Activated naive CD4-positive, alpha-beta T cell treated with anti-CD3 and anti-CD28 coated beads, Interleukin-2, amount 50 U/mL, for 16 hours (primary cell): ENCODE measurements around the gene PIAS1.
A peak's percentile ranks its signal among the peaks of the same experiment; 100 is the strongest.
"Not testable (repeated sequence)": the region's sequence is repeated elsewhere in the genome, so short reads cannot be mapped to it uniquely, and the experiment has no call there.

Experiments used
- DNase-seq: peaks from one replicate; pipeline ENCODE4 v3.0.0-alpha.2; 2020

The PIAS1 gene

DNA sequence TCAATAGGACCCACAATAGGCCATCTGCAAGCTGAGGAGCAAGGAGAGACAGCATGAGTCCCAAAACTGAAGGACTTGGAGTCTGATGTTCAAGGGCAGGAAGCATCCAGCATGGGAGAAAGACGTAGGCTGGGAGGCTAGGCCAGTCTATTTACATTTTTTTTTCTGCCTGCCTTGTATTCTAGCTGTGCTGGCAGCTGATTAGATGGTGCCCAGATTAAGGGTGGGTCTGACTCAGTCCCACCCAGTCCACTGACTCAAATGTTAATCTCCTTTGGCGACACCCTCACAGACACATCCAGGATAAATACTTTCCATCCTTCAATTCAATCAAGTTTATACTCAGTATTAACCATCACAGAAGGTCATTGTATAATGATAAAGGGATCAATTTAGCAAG lies 15.9 kb upstream of the PIAS1 start:
- no peak for DNase-seq

DNA sequence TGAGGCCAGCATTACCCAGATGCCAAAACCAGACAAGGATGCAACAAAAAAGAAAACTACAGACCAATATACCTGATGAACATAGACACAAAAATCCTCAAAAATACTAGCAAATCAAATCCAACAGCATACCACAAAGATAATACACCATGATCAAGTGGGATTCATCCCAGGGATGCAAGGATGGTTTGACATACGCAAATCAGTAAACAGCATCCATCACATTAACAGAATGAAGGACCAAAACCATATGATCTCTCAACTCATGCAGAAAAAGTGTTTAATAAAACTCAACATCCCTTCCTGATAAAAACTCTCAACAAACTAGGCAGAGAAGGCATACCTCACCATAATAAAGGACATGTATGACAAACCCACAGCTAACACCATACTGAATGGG lies 14.0 kb upstream of the PIAS1 start:
- no peak for DNase-seq

DNA sequence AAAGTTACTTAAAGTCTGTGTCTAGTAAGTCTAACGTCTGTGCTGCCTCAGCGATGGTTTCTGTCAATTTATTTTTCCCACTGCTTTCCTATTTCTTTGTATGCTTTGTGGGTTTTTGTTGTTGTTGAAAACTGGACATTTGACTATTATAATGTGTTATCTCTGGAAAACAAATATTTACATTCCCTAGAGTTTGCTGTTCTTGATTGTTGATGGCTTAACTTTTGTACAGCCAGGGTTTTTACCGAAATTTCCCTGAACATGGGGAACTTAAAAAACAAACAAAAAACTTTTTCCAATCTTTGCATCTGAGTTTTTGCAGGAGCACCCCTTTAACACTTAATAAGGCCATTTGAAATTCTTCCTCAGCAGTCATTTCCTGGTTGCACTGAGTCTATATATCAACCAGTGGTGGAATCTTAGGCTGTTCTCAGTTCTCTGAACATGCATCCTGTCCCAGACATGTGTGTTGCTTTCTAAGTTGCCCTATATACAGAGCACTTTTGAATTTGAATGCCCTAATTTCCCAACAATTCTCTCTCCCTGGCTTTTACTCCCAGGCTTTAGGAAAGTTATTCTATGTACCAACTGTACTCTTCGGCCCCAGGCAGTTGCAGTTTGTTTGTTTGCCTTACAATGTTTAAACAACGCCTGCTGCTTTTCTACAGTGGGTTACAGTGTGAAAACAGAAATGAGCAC lies 11.8 kb upstream of the PIAS1 start:
- DNase-seq: no peak

DNA sequence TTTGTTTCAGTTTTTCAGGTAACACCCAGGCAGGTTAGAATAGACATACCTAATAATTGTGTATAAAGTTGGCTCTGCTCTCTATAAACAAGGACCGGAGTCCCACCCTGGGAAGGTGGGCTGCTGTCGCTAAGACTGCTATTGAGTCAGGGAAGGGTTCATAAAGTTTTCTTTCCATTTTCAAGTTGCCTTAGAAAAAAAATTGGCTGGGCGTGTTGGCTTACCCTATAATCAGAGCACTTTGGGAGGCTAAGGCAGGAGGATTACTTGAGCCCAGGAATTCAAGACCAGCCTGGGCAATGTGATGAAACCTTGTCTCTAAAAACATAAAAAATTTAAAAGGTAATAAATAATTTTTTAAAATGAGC lies 11.3 kb upstream of the PIAS1 start:
- no peak for DNase-seq

DNA sequence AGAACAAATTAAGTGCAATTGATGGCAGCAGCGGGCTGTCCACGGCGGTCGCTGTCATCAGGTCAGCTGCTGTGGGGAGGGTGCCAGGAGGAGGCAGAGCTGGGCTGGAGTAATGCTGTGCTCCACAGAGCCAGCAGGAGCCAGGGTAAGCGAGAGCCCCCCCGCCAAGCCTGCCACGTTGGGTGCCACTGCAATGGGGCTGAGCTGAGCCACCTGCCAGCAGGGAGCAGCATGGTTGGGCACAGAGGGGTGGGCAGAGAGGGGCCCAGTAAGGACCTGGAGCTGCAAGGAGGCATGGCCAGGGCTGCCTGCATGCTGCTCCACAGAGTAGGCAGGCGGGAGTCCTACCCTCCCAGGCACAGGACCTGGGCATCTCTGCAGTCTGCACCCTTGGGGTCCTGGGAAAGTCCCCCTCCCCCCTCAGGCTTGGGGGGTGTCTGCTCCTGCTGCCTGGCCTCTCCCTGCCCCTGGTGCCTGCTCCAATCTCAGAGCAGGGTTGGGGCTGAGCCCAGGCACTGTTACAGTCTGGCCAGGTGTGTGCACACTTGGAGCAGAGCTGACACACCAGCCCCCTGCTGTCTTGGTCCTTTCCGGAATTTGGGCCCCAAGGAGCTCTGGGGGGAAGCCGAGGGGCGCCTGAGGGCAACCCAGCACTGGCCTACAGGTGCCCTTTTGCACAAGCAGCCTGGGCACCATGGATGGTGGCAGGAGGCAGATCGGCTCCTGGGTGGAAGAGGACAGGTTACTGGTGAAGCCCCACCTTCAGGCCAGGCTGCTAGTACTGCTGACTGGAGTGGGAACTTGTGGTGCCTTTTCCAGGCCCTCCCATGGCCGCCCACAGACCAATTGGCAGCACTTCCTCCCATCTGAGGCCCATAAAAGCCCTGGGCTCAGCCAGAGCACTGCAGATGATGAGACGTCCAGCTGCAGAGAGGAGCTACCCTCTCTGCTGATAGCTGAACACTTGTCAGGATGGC lies 8.5 kb upstream of the PIAS1 start:
- DNase-seq: no peak

DNA sequence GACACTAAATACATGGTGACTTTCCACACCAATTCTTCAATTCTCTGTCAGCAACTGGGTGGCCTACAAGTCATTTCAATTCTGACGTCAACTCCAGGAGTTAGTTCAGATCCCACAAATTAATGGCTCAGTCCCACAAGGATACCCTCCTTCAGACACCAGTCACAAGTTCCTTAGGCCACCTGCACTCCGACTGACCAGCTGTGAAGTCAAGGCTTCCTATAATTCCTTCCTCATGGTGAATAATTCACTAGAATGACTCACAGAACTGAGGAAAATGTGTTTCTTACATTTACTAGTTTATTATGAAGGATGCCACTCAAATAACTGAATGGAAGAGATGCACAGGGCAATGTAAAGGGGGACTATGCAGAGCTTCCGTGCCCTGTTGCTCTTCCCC lies 6.3 kb upstream of the PIAS1 start:
- DNase-seq: no peak

DNA sequence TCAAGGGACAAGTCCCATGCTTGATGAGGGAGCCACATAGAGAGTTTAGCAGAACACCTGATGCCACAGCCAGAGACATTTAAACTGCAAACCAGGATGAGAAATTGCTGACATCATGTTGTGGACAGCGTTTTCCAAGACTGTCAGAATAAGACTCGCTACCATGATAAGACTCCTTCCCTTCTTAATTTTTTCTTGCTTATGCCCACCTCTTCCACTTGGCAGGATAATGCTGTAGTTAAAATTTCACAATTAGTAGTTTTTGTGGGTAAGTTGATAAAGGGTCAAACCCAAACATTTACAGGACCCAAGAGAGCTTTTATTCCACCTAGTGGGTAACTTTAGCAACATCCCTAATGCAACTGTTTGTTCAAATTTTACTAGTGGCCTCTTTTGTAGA lies 3.0 kb upstream of the PIAS1 start:
- no peak for DNase-seq

DNA sequence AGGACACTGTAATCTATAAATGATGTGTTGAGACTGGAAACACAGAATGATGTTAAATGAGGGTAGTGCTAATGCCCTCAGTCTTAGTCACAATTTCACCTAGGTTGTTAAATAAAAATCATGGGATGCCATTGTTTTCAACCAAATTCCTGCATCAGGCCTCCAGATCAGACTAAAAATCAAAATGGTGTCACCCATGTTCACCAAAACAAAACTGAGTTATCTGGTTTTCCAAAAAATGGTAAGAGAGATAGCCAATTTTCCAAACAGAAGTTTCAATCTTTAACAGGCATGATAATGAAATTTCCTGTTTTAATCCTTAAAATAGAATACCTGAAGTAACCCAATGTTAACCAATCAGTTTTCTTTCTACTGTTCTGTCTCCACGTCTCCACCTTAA lies 2.2 kb upstream of the PIAS1 start:
- no peak for DNase-seq

DNA sequence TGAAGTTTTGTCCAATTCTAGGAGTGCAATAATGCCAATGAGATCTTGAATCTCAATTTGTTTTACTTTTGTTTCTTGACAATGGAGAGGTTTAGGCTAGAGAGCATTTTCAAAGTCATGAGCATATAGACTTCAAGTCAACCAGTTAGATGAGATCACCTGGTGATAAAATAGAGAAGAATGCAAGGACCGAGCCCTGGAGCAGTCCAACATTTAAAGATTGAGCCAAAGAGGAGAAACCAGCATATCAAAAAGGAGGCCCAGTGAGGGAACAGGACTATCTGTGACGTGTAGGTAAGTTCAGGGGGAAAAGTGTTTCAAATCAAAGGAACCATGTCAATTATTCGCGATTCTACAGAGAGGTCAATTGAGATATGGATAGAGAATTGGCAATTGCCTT lies 1.7 kb upstream of the PIAS1 start:
- no peak for DNase-seq

DNA sequence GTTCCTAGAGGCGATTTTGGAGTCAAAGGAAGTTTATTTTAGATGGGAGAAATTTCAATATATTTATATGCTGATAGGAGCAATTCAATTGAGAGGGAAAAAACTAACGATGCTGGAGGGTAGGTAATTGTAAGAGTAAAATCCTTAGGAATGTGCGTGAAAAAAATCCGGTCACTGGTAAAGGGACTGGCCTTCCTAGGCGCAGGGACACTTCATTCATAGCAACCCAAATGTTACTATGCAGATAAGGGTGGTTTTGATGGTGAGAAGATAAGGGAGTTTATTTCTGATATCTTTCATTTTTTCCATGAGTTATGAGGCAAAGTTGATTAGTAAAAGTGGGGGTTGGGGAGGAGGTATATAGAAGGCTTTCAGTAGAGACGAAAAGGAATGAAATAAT lies 1.1 kb upstream of the PIAS1 start:
- DNase-seq: no peak

DNA sequence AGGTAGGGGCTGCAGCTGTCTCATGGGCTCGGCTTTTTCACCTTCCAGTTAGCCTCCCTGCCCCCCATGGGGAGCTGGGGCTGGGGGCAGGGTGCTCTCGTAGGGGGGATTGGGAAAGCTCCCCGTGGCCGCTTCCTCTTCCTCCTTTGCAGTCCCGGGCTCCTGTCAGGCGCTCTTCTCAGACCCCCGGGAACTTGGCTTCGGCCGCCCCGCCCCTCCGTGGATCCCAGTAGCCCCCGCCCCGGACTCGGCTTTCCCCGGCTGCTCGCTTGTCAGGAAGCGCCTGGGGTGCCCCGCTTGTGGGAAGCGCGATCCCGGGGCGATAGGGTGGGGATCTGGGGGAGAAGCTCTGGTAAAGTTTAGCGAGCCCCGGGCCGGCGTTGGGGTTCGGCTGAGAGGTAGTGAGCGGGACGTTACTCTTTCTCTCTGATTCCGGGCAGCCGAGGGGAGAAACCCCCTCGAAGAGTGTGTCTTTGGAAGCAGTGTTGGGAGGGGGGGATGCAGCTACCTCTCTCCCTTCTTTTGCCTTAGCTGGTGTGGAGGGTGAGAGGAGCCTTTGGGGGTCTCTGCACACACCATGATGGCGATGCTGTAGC lies 611 bp downstream of the PIAS1 start:
- DNase-seq: peak; percentile 27

DNA sequence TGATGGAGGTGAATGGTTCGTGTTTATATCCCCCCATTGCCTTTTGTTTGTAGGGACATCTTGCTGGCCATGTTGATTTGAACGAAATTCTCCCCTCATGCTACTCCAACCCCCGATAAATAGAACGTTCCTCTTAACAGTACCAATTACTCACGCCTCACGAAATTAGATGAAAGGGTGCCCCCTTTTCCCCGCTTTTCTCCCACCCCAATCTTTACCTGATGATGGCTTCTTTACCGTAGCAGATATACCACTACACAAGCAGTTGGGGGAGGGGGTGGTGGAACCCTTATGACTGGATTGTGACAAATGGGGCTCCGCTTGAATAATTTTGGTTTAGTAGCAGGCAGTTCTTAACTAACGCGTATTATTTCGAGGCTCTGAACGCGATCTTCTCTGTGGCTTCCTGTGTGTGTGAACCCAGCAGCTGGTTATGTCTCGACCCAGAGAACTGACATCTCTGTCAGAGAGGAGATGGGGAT lies 1.1 kb downstream of the PIAS1 start:
- DNase-seq: peak; percentile 78

DNA sequence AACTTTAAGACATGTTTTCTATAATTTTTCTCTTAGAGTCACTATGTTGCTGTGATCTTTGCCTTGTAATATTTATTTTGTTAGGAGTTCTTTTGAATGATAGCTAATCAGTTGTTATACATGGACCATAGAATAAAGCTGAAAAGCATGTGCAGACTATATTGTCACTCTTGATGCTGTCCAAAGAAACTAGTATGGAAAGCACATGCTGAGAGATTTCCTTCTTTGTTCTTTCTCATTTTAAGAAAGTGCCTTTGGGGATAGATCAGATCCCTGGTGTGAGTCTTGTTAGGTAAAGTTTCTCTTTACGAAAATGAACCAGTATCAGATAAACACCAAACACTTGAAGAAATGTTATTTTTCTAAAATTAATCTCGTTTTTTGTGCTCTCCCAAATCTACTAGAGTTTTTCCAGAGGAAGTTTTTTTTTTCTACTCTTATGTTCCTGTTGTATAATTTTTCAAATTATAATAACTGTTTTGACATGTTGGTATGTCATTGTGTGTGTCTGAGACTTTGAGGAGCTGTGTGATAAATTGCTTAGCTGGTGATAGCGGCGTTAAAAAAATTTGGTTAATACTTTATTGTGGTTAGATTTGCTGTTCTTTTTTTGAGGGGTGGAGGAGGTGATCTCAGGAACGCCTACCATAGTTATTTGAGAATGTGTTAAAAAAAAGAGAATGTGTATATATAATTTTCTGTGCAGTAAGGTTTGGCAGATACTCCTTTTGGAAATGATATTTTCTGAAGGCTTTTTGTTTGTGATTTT lies 2.2 kb downstream of the PIAS1 start:
- no peak for DNase-seq

DNA sequence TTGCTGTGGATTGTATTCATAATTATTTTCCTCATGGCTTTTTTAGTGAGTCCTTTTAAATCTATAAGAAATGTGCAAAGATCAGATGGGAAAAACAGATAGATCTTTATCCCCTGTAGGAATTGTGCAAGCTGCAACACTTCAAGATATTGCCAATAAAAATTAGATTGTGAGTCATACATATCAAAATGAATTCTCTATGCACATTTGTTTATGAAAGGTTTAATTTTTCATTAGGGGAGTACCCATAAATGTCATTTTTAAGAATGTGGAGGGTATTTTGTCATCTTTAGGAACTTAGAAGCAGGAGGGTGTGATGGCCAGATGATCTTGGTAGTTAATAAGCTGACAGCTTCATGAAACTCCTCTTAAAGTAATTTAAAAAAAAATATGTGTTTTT lies 2.9 kb downstream of the PIAS1 start:
- DNase-seq: no peak

DNA sequence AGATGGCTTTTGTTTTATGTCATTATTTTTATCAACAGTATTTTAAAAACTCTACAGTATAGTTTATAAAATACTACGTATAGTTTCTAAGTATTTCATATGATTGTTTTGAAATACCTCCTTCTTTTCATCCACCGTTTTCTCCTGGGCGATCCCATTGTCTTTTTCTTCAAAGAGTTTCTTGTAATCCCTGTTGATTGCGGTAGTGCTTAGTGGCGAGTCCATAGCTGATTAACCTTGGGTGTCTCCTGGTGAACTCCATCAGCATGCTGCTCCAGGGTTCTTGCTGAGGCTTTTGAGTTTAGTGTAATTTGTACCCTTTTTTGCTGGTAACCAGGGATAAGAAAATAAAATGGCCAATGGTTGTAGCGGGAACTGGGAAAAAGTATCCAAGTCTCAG lies 3.6 kb downstream of the PIAS1 start:
- no peak for DNase-seq

DNA sequence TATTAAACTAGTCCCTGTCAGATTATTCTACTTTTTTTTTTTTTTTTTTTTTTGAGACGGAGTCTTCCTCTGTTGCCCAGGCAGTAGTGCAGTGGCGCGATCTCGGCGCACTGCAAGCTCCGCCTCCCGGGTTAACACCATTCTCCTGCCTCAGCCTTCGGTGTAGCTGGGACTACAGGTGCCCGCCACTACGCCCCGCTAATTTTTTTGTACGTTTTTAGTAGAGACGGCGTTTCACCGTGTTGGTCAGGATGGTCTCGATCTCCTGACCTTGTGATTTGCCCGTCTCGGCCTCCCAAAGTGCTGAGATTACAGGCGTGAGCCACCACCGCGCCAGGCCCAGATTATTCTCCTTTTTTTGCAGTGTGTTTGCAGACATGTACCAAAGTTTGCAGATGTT lies 4.9 kb downstream of the PIAS1 start:
- not testable (repeated sequence) for DNase-seq

DNA sequence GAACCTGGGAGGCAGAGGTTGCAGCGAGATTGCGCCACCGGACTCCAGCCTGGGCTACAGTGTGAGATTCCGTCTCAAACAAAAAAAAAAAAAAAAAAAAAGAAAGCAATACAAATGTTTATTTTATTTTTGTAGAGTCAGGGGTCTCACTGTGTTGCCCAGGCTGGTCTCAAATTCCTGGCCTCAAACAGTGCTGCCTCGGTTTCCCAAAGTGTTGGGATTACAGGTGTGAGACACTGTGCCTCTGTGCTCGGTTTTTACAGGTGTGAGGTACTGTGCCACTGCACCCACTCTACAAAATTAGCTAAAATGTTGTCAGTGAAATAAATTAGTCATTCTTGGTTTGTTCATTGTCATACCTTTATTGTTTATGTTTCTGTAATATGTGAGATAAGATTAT lies 5.5 kb downstream of the PIAS1 start:
- no peak for DNase-seq

DNA sequence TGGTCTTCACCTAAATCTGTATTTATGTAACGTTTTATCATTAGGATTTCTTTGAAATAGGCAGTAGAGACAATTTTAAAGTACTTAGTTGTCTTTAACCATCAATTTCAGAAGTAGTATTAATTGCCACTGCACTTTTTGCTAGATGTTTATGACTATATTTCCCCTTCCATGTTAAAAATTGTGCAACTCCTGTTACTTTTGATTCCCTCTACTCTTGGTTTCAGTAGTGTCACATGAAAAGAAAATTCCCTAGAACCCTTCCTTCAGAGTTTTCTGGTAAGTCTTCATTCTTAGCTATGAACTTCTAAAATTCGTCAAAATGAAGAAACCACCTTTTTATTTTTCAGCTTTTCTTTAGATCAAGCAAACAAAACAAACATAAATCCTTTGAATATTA lies 7.1 kb downstream of the PIAS1 start:
- DNase-seq: no peak

DNA sequence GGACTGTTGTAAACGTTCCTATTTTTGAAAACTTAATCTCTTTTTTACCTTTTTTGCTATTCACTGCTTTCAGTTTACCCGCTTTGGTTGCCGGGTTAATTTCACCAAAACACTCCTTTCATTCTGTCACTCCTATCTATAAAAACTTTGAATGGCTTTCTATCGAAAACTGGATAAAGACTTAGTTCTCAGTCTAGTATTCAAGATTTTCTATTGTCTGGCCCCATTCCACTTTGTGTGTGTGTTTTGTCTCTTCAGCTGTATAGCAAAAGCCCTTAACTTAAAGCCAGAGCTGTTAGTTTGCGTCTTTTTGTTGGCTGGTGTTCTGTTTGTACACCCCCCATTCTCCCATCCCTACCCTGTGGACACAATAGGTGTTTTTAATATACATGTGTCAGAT lies 7.5 kb downstream of the PIAS1 start:
- no peak for DNase-seq

DNA sequence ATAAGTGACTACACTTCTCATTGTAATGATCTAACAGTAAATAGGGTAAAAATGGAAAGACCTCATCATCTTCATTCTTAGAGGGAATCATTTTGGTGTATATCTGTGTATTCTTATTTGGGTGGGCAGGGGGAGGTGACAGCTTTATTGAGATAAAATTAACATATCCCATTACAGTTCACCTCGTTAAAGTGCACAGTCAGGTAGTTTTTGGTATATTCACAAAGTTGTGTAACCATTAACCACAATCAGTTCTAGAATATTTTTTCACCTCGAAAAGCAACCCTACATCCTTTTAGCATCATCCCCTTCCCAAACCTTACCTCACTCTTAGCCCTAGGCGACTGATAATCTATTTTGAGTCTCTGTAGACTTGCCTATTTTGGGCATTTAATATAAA lies 8.1 kb downstream of the PIAS1 start:
- DNase-seq: no peak

DNA sequence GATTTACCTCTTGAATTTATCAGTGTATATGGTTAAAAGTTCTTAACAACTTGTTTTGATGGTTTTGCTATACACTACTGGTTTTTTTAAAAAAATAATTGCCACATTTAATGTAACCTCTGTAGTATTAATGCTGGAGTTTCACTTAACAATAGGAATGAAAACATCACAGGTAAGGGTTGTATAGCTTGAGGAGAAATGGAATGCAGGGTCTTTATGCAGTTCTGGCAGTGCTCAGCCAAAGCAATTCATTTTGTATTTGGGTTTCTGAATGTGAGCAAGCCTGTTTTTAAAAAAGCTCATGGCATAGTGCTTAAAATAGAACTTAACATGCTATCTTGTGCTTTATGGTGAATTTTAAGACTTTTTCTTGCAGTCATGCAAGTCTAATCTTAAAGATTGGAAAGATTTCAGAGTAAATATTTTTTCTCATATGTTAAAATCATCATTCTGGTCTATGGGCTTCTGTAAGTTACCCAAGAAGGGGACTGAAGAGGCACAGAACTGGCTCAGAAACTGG lies 8.9 kb downstream of the PIAS1 start:
- DNase-seq: no peak

DNA sequence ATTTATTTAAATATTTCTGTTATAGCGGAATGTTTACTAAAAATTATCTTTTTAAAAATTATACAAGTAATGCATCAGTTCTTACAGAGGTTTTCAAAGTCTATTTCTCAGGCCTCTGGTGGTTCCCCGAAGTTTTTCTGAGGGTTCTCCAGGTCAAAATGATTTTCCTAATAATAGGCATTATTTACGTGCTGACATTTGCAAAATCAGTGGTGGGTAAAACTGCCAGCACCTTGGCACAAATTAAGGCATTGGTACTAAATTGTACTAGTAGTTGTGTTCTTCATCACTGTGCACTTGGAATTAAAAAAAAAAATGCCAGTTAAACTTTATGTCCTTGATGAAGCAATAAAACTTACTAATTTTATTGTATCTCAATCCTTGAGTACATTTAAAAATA lies 9.5 kb downstream of the PIAS1 start:
- no peak for DNase-seq
